Left renal cortex interstitium (tissue), 4 donors: ENCODE data around the gene NOVA2. TPM values are rescaled to one million over a fixed set of nuclear protein-coding genes. Genes with fewer than 3 reads are reported as not detected.
A peak's percentile ranks its signal among the peaks of the same experiment; 100 is the strongest.
"Not testable (repeated sequence)": the region's sequence is repeated elsewhere in the genome, so short reads cannot be mapped to it uniquely, and the experiment has no call there.

Source experiments
- DNase-seq, 4 donors: peaks; one replicate each; pipeline ENCODE4 v3.0.0-alpha.2; 2013; ENCODE audit warnings: low read depth in 4 of 4, low spot score in 2 of 4, missing footprints in 1 of 4
- polyA plus RNA-seq, 4 donors: library from polyadenylated mRNA; unstranded; fragments of 120-200 nt; gene quantifications; one replicate each; pipeline ENCODE4 v1.2.1, GENCODE V29; 2013; ENCODE audit not compliant: insufficient read length in 4 of 4

The NOVA2 gene
- polyA plus RNA-seq, 4 donors, result 2.8 to 5.3 (median 4.2) TPM

DNA sequence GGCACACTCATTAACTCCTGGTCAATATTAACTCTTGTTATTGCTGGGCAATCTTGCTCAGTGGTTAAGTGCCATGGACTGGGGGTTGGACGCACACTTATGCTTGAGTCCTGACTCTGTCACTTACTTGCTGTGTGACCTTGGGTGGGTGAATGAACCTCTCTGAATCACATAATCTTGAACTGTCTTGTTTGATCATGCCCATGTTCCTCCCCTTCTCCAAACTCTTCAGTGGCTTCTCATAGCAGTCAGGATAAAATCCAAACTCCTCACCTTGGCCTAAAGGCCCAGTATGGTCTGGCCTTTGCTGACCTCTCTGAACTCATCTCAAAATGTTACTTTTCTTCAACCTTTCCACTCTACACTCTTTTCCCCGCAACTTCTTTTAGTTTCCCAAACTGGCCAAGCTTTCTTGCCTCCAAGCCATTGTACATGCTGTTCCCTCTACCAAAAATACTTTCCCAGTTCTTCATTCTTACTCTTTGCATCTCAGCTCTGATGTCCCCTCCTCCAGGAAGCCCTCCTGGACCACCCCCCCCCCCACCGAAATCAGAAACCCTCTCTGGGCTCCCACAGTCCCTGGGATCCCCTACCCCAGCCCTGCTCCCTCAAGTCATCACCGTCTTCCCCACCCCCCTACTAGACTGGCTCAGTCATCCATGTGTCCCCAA is 73.6 kb downstream of the NOVA2 start:
- DNase-seq, result no peak

DNA sequence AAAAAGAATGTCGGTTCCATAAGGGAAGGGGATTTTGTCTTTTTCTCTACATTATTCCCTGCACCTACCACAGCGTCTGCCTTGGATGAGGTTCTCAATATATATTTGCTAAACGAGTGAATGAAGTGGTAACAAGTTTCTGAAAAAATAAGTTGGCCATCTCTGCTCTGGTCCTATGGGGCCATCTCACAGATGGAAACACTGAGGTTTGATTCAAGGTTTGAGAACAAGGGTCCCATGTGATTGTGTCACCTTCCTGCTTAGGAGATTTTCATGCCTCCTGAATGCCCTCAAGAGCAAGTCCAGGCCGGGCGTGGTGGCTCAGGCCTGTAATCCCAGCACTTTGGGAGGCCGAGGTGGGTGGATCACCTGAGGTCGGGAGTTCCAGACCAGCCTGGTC is 74.4 kb downstream of the NOVA2 start:
- no peak for DNase-seq

DNA sequence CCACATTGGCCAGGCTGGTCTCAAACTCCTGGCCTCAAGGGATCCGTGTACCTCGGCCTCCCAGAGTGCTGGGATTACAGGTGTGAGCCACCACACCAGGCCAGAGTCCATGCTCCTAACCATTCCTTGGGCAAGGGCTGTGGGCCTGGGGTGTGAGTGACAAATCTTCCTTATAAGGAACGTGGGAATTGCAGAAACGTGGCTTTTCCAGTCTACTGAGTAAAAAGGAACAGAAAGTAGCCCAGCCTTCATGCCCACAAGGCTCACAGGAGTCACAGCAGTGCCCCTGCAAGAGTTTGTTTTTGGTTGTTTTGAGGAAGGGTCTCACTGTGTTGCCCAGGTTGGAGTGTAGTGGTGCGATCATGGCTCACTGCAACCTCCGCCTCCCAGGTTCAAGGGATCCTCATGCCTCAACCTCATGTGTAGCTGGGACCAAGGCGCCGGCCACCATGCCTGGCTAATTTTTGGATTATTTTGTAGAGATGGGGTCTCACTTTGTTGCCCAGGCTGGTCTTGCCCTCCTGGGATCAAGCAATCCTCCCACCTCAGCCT is 76.3 kb downstream of the NOVA2 start:
- no peak for DNase-seq

DNA sequence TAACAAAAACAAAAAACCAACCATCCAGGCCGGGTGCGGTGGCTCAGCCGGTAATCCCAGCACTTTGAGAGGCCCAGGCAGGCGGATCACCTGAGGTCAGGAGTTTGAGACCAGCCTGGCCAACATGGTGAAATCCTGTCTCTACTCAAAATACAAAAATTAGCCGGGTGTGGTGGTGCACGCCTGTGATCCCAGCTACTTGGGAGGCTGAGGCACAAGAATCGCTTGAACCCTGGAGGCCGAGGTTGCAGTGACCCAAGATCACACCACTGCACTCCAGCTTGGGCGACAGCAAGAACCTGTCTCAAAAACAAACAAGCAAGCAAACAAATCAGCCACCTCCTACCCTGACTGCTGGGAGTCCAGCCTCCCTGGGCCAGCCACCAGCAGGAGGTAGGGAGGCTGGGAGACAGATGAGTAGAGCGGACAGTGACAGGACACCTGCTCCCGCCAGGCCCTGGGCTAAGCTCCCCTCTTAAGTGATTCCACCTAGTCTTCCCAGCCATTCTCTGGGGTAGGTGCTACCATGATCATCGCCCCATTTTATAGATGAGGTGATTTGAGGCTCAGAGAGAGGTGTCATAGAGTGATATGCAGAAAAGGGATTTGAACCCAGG is 77.6 kb downstream of the NOVA2 start:
- not testable (repeated sequence) for DNase-seq

DNA sequence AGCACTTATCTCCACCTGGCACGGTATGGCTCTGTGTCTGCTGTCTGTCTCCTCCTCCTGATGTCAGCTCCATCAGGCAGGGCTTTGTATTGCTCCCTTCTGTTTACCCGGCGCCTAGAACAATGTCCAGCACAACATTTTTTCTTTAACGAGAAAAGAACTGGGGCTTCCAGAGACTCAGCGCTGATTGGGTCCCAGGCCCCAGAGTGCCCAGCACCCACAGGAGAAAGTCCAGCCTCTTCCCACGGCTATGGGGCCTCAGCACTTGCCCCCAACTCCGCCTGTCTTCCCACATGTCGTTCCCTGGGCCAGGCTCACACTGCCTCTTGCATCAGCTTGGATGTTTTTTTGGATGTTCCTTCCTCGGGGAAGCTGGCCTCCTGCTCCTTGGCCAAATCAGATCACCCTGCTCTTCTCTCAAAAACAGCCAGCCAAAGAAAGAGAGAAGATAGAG is 78.1 kb downstream of the NOVA2 start:
- DNase-seq, result no peak

DNA sequence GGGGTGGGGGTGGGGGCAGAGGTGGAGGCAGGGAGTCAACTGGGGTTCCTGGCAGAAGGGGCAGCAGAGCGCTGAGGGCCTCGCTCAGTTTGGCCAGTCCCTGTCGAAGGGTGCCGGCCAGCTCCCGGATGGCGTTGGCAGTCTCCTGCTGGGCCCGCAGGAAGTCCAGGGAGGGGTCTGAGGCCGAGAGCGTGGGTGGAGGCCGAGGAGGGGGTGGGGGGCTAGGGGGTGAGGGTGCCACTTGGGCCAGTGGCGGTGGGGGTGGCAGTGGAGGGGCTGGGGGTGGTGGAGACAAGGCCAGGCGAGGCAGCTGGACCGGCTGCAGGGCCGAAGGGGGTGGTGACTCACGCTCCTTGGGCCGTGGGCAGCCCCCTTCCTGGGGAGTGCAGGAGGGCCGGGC is 82.8 kb downstream of the NOVA2 start:
- no peak for DNase-seq

DNA sequence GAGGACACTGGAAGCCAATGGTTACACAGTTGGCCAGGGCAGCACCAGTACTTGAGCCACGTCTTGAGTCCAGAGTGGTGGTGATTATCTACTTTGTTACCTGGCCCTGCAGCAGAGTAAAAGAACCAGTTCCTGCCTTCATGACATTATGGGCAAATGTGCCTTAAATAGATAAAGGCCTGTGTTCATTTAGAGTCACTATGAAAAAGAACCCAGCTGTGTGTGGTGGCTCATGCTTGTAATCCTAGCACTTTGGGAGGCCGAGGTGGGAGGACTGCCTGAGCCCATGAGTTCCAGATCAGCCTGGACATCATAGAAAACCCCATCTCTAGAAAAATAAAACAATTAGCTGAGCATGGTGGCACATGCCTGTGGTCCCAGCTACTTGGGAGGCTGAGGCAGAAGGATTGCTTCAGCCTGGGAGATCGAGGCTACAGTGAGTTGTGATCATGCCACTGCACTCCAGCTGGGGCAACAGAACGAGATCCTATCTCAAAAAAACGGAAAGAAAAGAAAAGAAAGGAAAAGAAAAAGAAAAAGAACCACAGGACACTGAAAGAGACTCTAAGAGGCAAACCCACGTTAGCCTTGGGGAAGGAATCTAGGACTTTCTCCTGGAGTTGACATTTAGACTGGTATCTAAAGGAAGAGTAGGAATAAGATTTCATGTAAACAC is 84.3 kb downstream of the NOVA2 start:
- DNase-seq, result no peak

DNA sequence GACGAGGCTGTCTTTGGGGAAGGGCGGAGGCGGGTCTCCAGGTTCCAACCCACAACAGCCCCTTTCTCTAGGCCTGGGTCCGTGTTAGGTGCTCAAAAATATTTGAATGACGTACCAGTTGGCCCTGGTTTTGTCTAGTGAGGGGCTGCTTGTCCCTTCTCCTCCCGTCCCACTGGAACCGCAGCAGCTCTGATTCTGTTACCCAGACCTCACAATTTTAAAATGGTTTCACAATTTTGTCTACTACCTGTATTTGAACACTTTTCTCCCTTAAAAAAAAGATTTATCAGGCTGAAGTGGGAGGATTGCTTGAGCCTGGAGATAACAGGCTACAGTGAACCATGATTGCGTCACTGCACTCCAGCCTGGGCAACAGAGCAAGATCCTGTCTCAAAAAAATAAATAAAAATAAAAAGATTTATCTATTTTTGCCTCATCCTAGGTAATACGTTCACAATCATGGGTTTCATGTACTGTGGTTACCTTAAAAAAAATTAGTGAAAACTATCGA is 86.4 kb downstream of the NOVA2 start:
- DNase-seq, result no peak

DNA sequence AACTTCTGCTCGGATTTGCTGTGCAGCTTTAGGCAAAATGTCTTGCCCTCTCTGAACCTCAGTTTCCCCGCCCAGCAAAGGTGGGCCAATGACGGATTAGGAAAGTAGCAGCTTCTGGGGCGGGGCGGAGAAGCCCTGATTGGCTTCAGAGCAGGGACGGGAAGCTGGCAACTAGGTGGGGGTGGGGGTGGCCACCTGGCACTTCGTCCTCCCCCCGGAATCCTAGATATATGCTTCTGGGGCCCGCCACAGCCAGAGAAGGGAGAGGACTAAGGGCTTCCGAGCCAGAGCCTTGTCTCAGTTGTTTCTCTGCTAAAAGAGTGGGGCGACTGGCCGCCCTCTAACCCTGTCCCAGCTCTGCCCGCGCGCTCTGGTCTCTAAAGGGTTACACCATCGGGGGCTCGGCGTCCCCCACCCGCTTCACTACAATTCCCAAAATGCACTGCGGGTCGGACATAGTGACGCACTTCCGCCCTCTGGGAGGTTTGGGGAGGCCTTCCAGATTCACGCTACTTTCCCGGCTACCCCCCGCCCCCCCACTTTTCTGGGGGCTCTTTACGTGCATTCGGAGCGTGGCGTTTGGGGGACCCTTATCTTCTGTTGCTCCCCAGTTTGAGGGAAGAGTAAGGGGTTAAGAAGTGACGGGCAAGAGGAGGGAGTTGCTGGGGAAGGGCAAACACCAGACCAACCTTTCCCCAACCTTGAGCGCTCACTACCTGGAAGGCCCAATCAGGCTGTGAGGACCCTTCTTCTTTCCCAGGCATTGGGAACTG is 87.1 kb downstream of the NOVA2 start:
- peak in 2 of 4 donors; percentile 90 to 94 for DNase-seq

DNA sequence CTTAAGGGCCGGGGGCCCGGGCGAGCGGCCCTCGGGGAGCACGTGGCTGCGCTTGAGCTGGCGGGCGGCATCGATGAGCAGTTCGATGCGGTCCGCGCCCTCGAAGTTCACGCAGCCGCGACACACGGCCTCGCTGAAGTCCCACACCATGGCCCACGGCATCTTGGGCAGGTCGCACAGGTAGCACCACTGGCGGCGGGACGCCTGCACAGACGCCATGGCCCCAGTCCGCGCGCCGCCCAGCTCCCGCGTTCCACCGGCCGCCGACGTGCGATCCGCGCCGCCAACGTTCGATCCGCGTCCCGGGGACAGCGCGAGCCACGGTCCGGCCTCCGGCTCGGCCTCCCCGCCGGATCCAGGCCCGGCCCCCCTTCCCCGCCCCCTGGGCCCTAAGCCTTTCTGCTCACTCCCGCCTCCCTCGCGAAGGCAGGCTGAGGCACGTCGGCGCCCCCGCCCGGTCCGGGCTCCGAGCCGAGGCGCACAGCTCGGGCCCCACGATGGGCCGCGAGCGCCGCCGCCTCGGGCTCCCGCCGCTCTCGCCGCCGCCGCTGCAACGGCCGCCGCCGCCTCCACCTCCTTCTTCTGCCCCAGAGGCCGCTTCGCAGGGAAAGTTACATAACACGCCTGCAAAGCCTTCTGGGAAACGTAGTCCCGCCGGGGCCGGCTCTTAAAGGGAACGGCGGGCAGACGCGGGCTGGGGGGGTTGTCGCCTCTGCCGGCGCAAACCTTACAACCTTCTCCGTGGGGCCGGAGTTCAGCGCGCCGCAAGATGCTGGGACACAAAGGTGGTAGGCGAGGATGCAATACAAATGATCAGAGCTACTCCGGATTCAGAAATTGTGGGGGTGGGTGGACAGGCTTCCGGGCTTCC is 87.9 kb downstream of the NOVA2 start, which contains the start of gene IRF2BP1:
Gene IRF2BP1, minus strand, starts transcription at position 586 of the 871 bp plus-strand sequence. Its CDS starts 367 bp downstream, at position 219.
- peak in 1 of 4 donors; percentile 91 for DNase-seq

DNA sequence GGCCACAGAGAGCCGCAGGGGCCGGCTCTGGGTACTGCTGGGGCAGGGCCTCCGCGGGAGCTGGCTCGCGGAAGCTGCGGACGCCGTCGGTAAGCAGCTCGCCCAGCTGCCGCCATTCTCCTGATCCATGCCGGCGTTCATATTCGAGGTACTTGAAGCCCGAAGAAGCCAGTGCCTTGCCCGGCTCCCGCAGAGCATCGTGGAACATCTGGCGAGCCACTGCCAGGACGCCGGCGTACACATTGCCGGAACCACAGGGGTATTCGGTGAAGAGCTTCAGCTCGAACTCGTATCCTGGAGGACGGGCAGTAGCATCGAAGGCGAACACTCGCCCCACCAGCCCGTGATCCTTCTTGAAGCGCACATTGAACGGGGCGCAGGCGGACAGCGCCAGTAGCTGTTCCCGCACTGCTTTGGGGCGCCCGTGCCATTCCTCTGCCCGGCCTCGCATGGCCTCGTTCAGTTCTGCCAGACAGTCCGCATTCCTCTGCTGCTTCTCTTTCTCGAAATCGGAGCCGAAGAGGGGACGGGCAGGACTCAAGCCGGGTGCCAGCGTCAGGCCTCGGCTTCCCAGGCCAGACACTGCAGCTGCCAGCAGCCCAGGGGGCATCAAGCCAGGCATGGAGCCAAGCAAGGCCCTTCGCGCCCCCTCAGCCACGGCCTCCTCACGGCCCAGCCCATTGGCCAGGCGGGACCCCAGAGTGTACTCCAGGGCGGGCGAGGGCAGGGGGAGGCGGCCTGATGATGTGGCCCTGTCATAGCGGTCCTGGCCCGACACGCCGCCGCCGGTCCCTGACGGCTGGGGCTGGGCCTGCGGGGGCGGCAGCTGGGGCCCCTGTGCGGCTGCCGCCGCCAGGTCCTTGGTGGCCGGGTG is 88.7 kb downstream of the NOVA2 start:
- DNase-seq, result no peak

DNA sequence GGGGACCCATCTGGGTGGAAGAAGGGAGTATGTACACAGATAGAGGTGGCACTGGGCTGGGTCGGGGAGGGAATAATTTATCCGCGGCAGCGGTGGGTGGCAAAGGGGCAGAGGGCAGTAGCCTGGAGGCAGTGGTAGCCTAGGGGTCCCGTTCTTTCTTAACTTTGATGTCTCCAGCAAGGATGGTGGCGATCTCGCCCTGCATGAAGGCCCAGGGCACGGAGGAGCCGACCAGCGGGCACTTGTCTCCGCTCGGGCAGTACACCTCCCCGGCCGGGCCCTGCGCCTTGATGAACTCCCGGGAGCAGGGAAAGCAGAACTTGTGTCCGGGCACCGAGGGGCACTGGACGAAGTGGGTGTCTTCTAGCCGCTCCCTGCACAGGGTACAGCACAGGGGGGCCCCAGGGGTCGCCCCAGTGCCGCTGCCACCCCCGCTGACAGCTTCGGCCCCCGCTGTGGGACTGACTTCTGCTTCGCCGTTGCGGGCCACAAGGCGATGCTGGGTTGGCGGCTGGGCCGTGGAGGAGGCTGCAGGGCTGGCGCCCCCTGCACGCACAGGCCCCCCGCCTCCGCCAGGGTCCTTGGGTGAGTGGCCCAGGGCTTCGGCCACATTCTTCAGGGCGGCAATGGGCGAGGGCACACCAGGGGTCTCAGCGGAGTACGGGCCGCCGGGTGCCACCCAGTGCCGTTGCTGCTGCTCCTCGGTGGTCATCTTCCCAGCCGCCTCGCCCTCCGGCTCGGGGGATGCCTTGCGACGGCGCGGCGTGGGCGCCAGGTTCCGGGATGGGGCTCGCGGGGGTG is 89.6 kb downstream of the NOVA2 start:
- DNase-seq, result no peak

Other genes with a start within 250 kb of the NOVA2 start
- 10 to 100 TPM; 10.7 to 24.0 (median 20.3) TPM for gene FBXO46, start 243.0 kb downstream of the NOVA2 start, polyA plus RNA-seq
- gene MEIOSIN, start 240.4 kb downstream of the NOVA2 start, polyA plus RNA-seq, result not detected
- gene SIX5, start 204.6 kb downstream of the NOVA2 start, polyA plus RNA-seq, result 10 to 100 TPM; 13.6 to 38.5 (median 27.7) TPM
- gene DMPK, start 191.4 kb downstream of the NOVA2 start, polyA plus RNA-seq, result 10 to 100 TPM; 33.4 to 74.4 (median 54.6) TPM
- gene DMWD, start 181.0 kb downstream of the NOVA2 start, polyA plus RNA-seq, result 10 to 100 TPM; 24.1 to 56.1 (median 39.9) TPM
- gene RSPH6A, start 158.6 kb downstream of the NOVA2 start, polyA plus RNA-seq, result not detected
- 10 to 100 TPM; 49.5 to 80.1 (median 67.0) TPM for gene SYMPK, start 110.7 kb downstream of the NOVA2 start, polyA plus RNA-seq
- under 1 TPM; 0.40 to 0.60 (median 0.50) TPM for gene FOXA3, start 109.5 kb downstream of the NOVA2 start, polyA plus RNA-seq
- gene IRF2BP1, start 87.7 kb downstream of the NOVA2 start, polyA plus RNA-seq, result 10 to 100 TPM; 16.5 to 33.7 (median 25.1) TPM
- gene MYPOP, start 71.3 kb downstream of the NOVA2 start, polyA plus RNA-seq, result 1 to 10 TPM; 3.7 to 7.2 (median 5.8) TPM
- gene NANOS2, start 59.1 kb downstream of the NOVA2 start, polyA plus RNA-seq, result not detected
- gene CCDC61, start 21.6 kb upstream of the NOVA2 start, polyA plus RNA-seq, result 10 to 100 TPM; 10.8 to 17.0 (median 15.3) TPM
- under 1 TPM in 2 of 4 donors, not detected in 2; 0.66 to 0.78 TPM for gene PGLYRP1, start 49.2 kb upstream of the NOVA2 start, polyA plus RNA-seq
- gene IGFL4, start 67.1 kb upstream of the NOVA2 start, polyA plus RNA-seq, result under 1 TPM in 3 of 4 donors, not detected in 1; 0.28 to 0.87 (median 0.61) TPM
- gene IGFL3, start 150.8 kb upstream of the NOVA2 start, polyA plus RNA-seq, result not detected
- gene IGFL2, start 174.4 kb upstream of the NOVA2 start, polyA plus RNA-seq, result not detected